HG02870 (cell line): ENCODE measurements around the gene SLC6A5.

Experiments
- ATAC-seq: cut with Tn5 transposase; IDR thresholded peaks from one replicate; pipeline ENCODE4 v1.9.1; 2021; ENCODE audit warnings: mild to moderate bottlenecking, moderate library complexity; ENCODE audit not compliant: unreplicated experiment

The SLC6A5 gene

GRCh38 chr11:20596205-20597153 lies 2.9 kb upstream of the SLC6A5 start:
- no peak for ATAC-seq

DNA sequence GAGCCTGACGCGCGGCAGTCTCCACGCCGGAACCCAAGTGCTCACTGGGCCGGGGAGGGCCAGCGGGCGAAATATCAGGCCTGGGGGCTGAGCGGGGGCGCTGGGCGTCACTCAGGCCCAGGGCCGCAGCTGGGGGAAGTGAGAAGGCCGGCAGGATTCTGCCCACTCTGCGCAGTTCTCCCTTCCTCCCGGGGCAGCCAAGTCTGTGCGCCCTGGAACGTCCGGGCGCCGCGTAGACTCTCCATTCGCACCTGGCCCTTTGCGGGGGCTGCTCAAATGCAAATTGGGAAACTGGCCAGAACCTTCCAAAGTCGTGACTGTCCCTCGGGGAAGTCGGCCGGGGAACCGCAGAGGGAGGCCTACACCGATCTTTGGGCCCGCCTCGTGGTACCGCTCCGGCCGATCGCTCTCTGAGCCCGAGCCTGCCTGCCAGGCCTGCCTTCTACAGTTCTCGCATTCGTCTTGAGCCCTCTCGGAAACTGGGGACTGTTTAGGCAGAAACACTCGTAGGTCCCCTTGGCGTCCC lies 2.2 kb upstream of the SLC6A5 start:
- no peak for ATAC-seq

DNA sequence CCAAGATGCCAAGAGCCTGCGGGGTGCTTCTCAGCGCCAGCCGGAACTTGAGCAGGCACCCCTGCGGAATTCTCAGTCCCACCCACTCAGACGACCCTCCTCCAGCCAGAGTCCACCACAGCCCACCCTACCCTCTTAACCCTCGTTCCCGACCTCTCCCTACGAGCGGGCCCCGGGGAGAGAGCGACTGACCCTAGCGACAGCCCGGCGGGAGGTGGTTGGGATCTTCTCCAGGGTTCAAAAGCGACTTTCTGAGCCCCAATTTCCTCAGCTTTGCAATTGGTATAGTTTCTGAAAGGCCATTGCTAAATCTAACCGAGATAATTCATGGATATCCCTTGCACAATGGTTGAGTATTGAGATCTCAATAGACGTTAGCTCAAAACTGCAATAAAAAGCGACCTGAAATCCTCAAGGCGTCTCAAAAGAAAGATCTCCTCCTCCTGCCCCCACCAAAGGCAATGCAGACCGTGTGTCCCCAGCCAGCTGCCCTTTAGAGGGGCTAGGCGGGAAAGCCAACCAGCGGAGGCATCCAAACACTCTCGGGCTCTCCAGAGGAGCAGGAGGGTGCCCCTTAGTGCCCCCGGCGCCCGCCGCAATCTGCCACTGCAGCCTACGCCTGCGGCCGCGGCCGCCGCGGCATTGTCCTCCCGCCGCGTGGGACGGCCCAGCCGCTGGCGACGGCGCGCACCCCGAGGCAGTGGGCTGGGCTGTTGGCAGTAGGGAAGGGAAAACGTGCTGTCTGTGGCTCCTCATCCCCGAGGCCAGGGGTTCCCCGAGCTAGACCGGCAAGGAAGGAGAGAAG lies 1.5 kb upstream of the SLC6A5 start:
- no peak for ATAC-seq

- no peak for ATAC-seq
Measured at GRCh38 chr11:20598492-20598891, 916 bp upstream of the SLC6A5 start.

- ATAC-seq, result no peak
Measured at GRCh38 chr11:20600020-20600346, 575 bp downstream of the SLC6A5 start.

- ATAC-seq, result no peak
Measured at GRCh38 chr11:20600551-20600950, 1.1 kb downstream of the SLC6A5 start.

DNA sequence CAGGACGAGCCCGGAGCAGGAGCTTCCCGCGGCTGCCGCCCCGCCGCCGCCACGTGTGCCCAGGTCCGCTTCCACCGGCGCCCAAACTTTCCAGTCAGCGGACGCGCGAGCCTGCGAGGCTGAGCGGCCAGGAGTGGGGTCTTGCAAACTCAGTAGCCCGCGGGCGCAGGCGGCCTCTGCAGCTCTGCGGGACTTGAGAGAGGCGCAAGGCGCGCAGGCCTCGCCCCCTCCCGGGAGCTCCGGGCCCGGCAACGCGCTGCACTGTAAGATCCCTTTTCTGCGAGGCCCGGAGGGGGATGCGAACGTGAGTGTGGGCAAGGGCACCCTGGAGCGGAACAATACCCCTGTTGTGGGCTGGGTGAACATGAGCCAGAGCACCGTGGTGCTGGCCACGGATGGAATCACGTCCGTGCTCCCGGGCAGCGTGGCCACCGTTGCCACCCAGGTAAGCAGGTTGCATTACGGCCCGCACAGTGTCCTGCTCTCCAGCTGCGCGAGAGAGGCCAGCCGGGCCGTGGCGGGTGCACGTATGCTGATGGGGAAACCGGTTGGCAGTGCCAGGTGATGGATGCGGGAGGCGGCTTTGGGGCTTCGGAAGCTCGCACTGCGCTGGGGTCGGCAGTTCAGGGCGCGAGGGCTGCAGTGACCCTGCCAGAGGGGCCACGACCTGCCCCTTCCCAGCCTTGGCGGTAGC lies 2.0 kb downstream of the SLC6A5 start:
- no peak for ATAC-seq

DNA sequence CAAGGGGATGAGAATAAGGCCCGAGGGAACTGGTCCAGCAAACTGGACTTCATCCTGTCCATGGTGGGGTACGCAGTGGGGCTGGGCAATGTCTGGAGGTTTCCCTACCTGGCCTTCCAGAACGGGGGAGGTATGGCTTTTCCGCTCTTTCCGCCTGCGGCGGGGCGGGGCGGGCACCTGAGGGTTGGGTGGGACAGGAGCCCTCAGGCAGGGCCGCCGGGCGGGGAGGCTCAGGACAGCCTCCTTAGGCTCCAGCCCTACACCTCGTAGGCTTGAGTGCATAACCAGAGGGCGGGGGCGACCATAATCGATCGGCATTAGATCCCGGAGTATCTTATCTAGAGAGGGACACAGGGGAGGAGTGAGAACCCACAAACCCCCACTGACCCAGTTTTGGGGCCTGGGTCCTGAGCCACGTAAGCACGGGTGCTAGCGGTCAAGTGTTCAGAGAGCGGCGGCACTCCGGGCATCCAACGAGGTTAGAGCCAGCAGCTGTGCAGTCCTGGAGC lies 4.9 kb downstream of the SLC6A5 start:
- no peak for ATAC-seq

DNA sequence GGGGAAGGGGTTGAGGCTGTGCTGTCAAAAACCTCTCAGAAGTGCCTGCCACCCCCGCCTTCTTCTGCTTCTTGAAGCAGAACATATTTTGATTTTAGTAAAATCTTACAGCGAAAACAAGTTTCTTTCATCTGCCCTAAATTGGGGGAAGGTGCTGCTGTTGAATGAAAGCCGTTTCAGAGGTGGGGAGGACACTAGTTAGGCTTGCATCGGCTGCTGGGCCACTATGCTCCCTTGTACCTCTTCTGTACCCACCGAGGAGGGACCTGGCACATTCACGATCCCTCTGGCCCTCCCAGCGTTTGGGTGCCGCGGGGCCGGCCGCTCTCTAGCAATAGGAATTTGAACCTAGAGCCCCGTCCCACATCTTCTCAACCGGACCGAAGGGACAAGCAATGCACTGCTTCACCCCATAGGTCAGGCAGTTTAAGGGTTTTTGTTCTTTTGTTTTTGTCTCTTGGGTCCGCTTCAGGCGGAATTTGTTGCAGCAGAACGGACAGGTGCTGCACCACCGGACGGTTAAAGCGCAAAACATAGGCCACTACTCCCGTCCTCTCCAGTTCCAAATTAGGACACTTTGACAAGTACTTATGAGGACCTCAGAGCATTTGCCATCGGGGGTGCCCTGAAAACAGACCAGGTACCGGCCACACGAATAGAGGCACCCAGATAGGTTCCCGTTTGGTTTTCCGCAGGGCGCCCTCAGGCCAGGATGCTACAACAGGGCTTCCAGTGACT lies 5.6 kb downstream of the SLC6A5 start:
- ATAC-seq, result no peak

- no peak for ATAC-seq
Measured at GRCh38 chr11:20605602-20606091, 6.2 kb downstream of the SLC6A5 start.

DNA sequence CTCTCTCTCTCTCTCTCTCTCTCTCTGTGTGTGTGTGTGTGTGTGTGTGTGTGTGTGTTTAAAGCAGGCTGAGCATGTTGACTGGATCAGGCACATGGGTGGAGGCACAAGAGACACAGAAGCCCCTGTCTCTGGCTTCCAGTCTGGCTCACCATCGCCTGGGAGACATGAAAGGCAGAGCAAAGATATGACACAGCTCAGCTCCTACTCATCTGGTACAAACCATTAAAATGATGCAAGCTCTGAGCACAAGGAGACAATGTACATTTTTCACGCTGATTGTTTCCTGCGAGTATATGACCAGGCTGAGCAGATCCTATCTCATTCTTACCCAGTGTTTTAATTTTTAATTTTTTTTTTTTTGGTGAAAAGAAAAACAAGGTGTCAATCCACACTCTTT lies 9.5 kb downstream of the SLC6A5 start:
- no peak for ATAC-seq

- peak; percentile 97 for ATAC-seq
Measured at GRCh38 chr11:20609727-20610707, 10.6 kb downstream of the SLC6A5 start.

GRCh38 chr11:20610825-20611224 lies 11.4 kb downstream of the SLC6A5 start:
- ATAC-seq, result no peak

DNA sequence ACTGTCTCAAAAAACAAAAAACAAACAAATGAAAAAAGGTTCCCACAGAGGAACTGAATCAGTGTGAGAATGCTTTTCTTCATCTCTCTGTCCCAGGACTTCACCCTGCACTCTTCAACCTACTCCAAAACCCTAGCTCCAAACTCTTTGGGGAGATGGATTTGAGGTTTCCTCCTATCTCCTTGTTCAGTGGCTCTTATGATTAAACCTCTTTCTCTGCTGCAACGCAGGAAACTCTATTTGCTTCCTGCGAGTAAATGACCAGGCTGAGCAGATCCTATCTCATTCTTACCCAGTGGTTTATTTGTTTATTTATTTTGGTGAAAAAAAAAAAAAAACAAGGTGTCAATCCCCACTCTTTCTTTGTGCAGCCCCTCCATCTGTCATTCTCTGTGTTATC lies 12.0 kb downstream of the SLC6A5 start:
- no peak for ATAC-seq

DNA sequence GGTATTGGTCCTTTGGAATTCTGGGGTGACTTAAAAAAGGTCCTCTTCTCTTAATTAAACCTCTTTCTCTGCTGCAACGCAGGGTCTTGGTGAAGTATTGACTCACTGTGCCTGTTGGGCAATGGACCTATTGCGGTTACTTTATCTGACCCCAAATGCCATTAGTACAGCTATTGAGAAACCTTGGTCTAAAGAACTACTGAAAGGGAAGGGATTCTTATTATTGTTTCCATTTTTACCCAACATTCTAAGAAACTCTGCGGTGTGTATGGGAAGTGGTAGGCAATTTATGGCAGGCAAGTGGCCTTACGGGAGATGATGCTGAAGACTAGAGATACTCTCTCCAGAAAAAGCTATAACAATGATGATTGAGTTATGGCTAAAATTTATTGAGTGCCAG lies 12.5 kb downstream of the SLC6A5 start:
- no peak for ATAC-seq

- no peak for ATAC-seq
Measured at GRCh38 chr11:20612416-20612815, 13.0 kb downstream of the SLC6A5 start.

DNA sequence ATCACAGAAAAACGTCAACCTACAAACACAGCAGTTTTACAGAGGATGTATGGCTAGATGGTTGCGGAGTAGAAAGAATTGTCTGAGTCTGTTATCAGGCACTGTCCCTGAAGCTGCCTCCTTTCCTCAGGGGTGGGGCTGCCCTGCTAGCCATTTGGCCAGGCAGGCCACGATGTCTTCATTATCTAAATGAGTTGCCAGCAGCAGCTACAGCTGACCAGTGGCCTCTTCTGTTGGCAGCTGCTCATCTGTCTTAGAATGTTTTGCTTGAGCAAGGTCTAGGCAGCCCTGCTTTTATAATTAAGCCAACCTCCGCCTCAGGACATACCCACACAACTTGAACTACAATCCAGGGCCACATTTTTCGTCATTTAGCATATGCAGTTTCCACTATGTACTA lies 17.5 kb downstream of the SLC6A5 start:
- no peak for ATAC-seq

DNA sequence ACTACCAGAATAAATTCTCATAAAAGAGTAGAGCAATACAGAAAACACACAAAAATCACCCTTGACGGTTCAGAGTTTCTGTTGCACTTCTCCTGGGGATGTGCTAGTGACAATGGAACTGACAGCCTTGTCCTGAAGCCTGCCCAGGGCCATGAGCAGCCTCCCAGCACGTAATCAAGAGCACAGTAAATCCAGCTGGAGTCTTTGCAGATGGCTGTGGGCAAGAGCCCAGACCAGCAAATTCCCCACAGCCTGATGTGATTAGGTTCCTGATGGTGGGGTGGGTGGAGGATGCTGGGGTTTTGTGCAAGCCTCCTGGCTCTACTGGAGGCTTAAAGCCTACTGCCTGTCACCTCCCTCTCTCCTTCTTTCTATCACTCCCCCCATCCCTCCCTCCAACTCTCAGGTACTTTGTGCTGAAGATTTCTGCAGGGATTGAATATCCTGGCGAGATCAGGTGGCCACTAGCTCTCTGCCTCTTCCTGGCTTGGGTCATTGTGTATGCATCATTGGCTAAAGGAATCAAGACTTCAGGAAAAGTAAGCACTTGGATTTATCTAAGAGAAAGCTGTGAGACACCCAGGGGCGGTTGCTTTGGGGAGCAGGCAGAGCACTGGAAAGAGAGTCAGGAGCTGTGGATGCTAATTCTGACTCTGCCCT lies 18.1 kb downstream of the SLC6A5 start:
- no peak for ATAC-seq
